Hepatocyte (in vitro differentiated cells): ENCODE results near the gene ANKS1B.

Experiments
- EZH2 ChIP-seq: fragments of 200-600 bp; sonication (generic); IDR thresholded peaks from 2 replicates; pipeline ENCODE4 v1.6.1; 2016; ENCODE audit warnings: antibody characterized with exemption, mild to moderate bottlenecking, borderline replicate concordance
- TF ChIP-seq, protein P1 (sequence below): fragments of 200-600 bp; sonication (generic); IDR thresholded peaks from 2 replicates; pipeline ENCODE4 v1.5.1; 2016; ENCODE audit warnings: antibody characterized with exemption, mild to moderate bottlenecking; ENCODE audit not compliant: poor library complexity

DNA sequence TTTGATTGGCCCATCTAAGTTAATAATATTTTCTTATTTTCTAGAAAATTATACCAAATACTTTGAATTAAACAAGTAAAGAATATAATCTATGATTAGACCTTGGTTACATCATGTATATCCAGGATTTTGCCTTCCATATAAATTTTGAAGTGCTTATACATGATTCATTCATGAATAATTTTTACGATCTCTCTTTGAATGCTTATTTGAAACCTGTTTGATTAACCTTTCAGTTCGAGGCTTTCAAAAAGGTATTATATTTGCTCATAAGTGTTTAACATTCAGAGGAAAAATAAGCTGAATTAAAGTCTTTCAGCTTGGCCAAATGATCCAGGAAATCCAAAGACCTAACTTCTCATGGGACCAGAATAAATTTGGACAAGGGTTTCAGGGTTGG, 832.4 kb downstream of the ANKS1B start:
- TF ChIP-seq EZH2 = no peak
- TF ChIP-seq, protein P1, sequence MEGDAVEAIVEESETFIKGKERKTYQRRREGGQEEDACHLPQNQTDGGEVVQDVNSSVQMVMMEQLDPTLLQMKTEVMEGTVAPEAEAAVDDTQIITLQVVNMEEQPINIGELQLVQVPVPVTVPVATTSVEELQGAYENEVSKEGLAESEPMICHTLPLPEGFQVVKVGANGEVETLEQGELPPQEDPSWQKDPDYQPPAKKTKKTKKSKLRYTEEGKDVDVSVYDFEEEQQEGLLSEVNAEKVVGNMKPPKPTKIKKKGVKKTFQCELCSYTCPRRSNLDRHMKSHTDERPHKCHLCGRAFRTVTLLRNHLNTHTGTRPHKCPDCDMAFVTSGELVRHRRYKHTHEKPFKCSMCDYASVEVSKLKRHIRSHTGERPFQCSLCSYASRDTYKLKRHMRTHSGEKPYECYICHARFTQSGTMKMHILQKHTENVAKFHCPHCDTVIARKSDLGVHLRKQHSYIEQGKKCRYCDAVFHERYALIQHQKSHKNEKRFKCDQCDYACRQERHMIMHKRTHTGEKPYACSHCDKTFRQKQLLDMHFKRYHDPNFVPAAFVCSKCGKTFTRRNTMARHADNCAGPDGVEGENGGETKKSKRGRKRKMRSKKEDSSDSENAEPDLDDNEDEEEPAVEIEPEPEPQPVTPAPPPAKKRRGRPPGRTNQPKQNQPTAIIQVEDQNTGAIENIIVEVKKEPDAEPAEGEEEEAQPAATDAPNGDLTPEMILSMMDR = no peak
